Neutrophil (primary cell): ENCODE data around the gene PFDN1.

Experiments used
- H3K27ac ChIP-seq: fragments of 200-600 bp; sonication (generic); 2 replicates; pipeline ENCODE4 v1.5.1; 2016; ENCODE audit warnings: mild to moderate bottlenecking, moderate library complexity
- H3K27me3 ChIP-seq: fragments of 200-600 bp; sonication (generic); 2 replicates; pipeline ENCODE4 v1.6.0; 2016; ENCODE audit warnings: mild to moderate bottlenecking
- H3K36me3 ChIP-seq: fragments of 200-600 bp; sonication (generic); 2 replicates; pipeline ENCODE4 v1.5.1; 2017
- H3K4me1 ChIP-seq, 2 experiments: fragments of 200-600 bp in 1 of 2; sonication (generic) in 1 of 2; 1 replicate in 1 of 2; 2 replicates in 1 of 2; pipeline versions ENCODE4 v1.5.1 to v1.6.1; 2013 to 2016; ENCODE audit warnings: low read depth in 1 of 2, low read length in 1 of 2, mild to moderate bottlenecking in 1 of 2, moderate library complexity in 1 of 2; ENCODE audit not compliant: control insufficient read depth in 1 of 2, insufficient read depth in 1 of 2
- H3K4me3 ChIP-seq, 2 experiments: fragments of 200-600 bp in 1 of 2; sonication (generic) in 1 of 2; 1 replicate in 1 of 2; 2 replicates in 1 of 2; pipeline ENCODE4 v1.5.1; 2013 to 2016; ENCODE audit warnings: low read depth in 1 of 2, low read length in 1 of 2, mild to moderate bottlenecking in 1 of 2, moderate library complexity in 1 of 2
- H3K9me3 ChIP-seq: fragments of 200-600 bp; sonication (generic); 2 replicates; pipeline ENCODE4 v1.5.1; 2016
- CTCF ChIP-seq: fragments of 200-600 bp; sonication (generic); IDR thresholded peaks from 2 replicates; pipeline ENCODE4 v1.5.1; 2016; ENCODE audit warnings: antibody characterized with exemption

The PFDN1 gene

GRCh38 chr5:140244525-140245025 is 58.3 kb downstream of the PFDN1 start:
- Histone ChIP-seq H3K36me3 (peaks cover 43% of the 10 kb centered on the region), H3K4me3 (peak overlapping the region in 1 of 2 experiments; percentile 10), H3K27me3 (no peaks in the 10 kb centered on the region), H3K27ac (peak overlapping the region; percentile 65), H3K4me1 (peaks cover 32 to 45% of the 10 kb centered on the region in 2 experiments), H3K9me3 (no peaks in the 10 kb centered on the region)
- peak; percentile 83 for TF ChIP-seq CTCF

GRCh38 chr5:140243706-140244250 is 59.1 kb downstream of the PFDN1 start:
- TF ChIP-seq CTCF = no peak
- Histone ChIP-seq H3K27ac (peak overlapping the region; percentile 13), H3K9me3 (no peaks in the 10 kb centered on the region), H3K36me3 (peaks cover 35% of the 10 kb centered on the region), H3K4me3 (no peak overlapping the region), H3K4me1 (peaks cover 39 to 53% of the 10 kb centered on the region in 2 experiments), H3K27me3 (no peaks in the 10 kb centered on the region)

- no peak overlapping the region for H3K27ac ChIP-seq
- H3K4me1 ChIP-seq = peaks cover 47 to 60% of the 10 kb centered on the region in 2 experiments
Observed at GRCh38 chr5:140242890-140243585, 59.9 kb downstream of the PFDN1 start.

GRCh38 chr5:140242099-140242498 is 60.8 kb downstream of the PFDN1 start:
- Histone ChIP-seq H3K4me3 (no peak overlapping the region), H3K36me3 (peaks cover 24% of the 10 kb centered on the region), H3K4me1 (peaks cover 56 to 69% of the 10 kb centered on the region in 2 experiments), H3K27ac (no peak overlapping the region), H3K9me3 (no peaks in the 10 kb centered on the region), H3K27me3 (no peaks in the 10 kb centered on the region)
- no peak for TF ChIP-seq CTCF

More at GRCh38 chr5:140242890-140243585, 59.9 kb downstream of the PFDN1 start:
- Histone ChIP-seq H3K36me3 (peaks cover 30% of the 10 kb centered on the region), H3K27me3 (no peaks in the 10 kb centered on the region), H3K9me3 (no peaks in the 10 kb centered on the region), H3K4me3 (no peak overlapping the region)
- no peak for TF ChIP-seq CTCF

GRCh38 chr5:140240987-140241706 is 61.8 kb downstream of the PFDN1 start:
- Histone ChIP-seq H3K27me3 (no peaks in the 10 kb centered on the region), H3K4me3 (no peak overlapping the region), H3K9me3 (no peaks in the 10 kb centered on the region), H3K27ac (no peak overlapping the region), H3K4me1 (peaks cover 66 to 79% of the 10 kb centered on the region in 2 experiments), H3K36me3 (peaks cover 15% of the 10 kb centered on the region)
- TF ChIP-seq CTCF = no peak
